ENCODE data around the gene SPRN. TPM values are rescaled to one million over a fixed set of nuclear protein-coding genes. Genes with fewer than 3 reads are reported as not detected.

The SPRN gene
- total RNA-seq, 6 experiments from 2014 or later = 0.07 to 15.1 (median 0.11) TPM; not detected in 1

- ATAC-seq = no peak
- no peaks in the 10 kb centered on the region for H3K9me3 ChIP-seq
- no peaks in the 10 kb centered on the region for H3K36me3 ChIP-seq
- peak in 2 of 3 donors; percentile 21 to 49 for DNase-seq
- WGBS (ENCODE audit: insufficient coverage, low coverage, low lambda C conversion rate, missing lambda C conversion rate) = 100% methylated on average over 9 of the region's 34 CpGs
- no peak for TF ChIP-seq POLR2A (IDR thresholded peaks at IDR 0.05)
- TF ChIP-seq CTCF (IDR thresholded peaks at IDR 0.05) = no peak
- H3K27ac ChIP-seq = no peak overlapping the region
- no peak overlapping the region for H3K4me3 ChIP-seq
- no peaks in the 10 kb centered on the region for H3K27me3 ChIP-seq
- intact Hi-C loops (cut with DNase I) = no loop called here
- H3K4me1 ChIP-seq = no peaks in the 10 kb centered on the region
Measured at GRCh38 chr10:133457100-133457841, 32.8 kb upstream of the SPRN start.

- peak in 1 of 3 donors; percentile 42 for DNase-seq
- intact Hi-C loops (cut with DNase I) = no loop called here
Measured at GRCh38 chr10:133456041-133456951, 31.9 kb upstream of the SPRN start.

GRCh38 chr10:133455611-133456031, 31.2 kb upstream of the SPRN start:
- 83% methylated on average over 6 of the region's 7 CpGs for WGBS (ENCODE audit: insufficient coverage, low coverage, low lambda C conversion rate, missing lambda C conversion rate)
- H3K36me3 ChIP-seq = no peaks in the 10 kb centered on the region
- H3K27ac ChIP-seq = no peak overlapping the region
- intact Hi-C loops (cut with DNase I) = no loop called here
- ATAC-seq (no peak), DNase-seq (no peak)
- no peaks in the 10 kb centered on the region for H3K9me3 ChIP-seq
- no peak overlapping the region for H3K4me3 ChIP-seq
- H3K4me1 ChIP-seq = no peaks in the 10 kb centered on the region
- TF ChIP-seq CTCF (IDR thresholded peaks at IDR 0.05) = no peak
- no peak for TF ChIP-seq POLR2A (IDR thresholded peaks at IDR 0.05)
- H3K27me3 ChIP-seq = no peaks in the 10 kb centered on the region

More at GRCh38 chr10:133456041-133456951, 31.9 kb upstream of the SPRN start:
- H3K4me1 ChIP-seq = no peaks in the 10 kb centered on the region
- no peak for ATAC-seq
- H3K9me3 ChIP-seq = no peaks in the 10 kb centered on the region
- 81% methylated on average over 11 of the region's 46 CpGs for WGBS (ENCODE audit: insufficient coverage, low coverage, low lambda C conversion rate, missing lambda C conversion rate)
- no peaks in the 10 kb centered on the region for H3K36me3 ChIP-seq
- no peaks in the 10 kb centered on the region for H3K27me3 ChIP-seq
- H3K27ac ChIP-seq = no peak overlapping the region
- no peak overlapping the region for H3K4me3 ChIP-seq
- no peak for TF ChIP-seq POLR2A (IDR thresholded peaks at IDR 0.05)
- no peak for TF ChIP-seq CTCF (IDR thresholded peaks at IDR 0.05)

GRCh38 chr10:133455196-133455595, 30.8 kb upstream of the SPRN start:
- DNase-seq (no peak), ATAC-seq (peak in 1 of 4 donors; percentile 7)
- no peaks in the 10 kb centered on the region for H3K27me3 ChIP-seq
- intact Hi-C loops (cut with DNase I) = no loop called here
- H3K27ac ChIP-seq = no peak overlapping the region
- H3K36me3 ChIP-seq = no peaks in the 10 kb centered on the region
- TF ChIP-seq POLR2A (IDR thresholded peaks at IDR 0.05) (no peak), CTCF (IDR thresholded peaks at IDR 0.05) (no peak)
- H3K4me1 ChIP-seq = no peaks in the 10 kb centered on the region
- H3K9me3 ChIP-seq = no peaks in the 10 kb centered on the region
- 53% methylated on average over 4 of the region's 5 CpGs for WGBS (ENCODE audit: insufficient coverage, low coverage, low lambda C conversion rate, missing lambda C conversion rate)
- no peak overlapping the region for H3K4me3 ChIP-seq

Measured in right lobe of liver (tissue), 6 donors.